SU-DHL-6 (cell line): ENCODE results near the gene POP4.

ENCODE experiments used
- H2AFZ ChIP-seq: fragments of 200-600 bp; sonication (generic); 2 replicates; pipeline ENCODE4 v1.6.1; 2014; ENCODE audit warnings: low read depth, mild to moderate bottlenecking, moderate library complexity, mixed read lengths, antibody characterized with exemption, low read length; ENCODE audit not compliant: severe bottlenecking
- H3F3A ChIP-seq: fragments of 200-600 bp; shearing (Covaris generic); 2 replicates; pipeline ENCODE4 v1.6.0; 2016; ENCODE audit warnings: antibody characterized with exemption, mild to moderate bottlenecking; ENCODE audit not compliant: insufficient read depth
- H3K27ac ChIP-seq: fragments of 200-600 bp; sonication (generic); 2 replicates; pipeline ENCODE4 v1.5.1; 2016; ENCODE audit warnings: low read depth, mild to moderate bottlenecking, low read length, moderate library complexity, mixed read lengths
- H3K27me3 ChIP-seq: fragments of 200-600 bp; sonication (generic), shearing (Covaris generic); 2 replicates; pipeline ENCODE4 v1.6.0; 2014; ENCODE audit warnings: mild to moderate bottlenecking, low read length
- H3K36me3 ChIP-seq: fragments of 200-600 bp; sonication (generic); 2 replicates; pipeline ENCODE4 v1.6.1; 2014; ENCODE audit warnings: mild to moderate bottlenecking, low read length, mixed read lengths
- H3K4me2 ChIP-seq: fragments of 300-600, 200-600 bp; shearing (Covaris generic), sonication (generic); 2 replicates; pipeline ENCODE4 v1.6.0; 2014; ENCODE audit warnings: low read length, low read depth, mild to moderate bottlenecking; ENCODE audit not compliant: poor library complexity, severe bottlenecking
- H3K4me3 ChIP-seq: fragments of 200-600 bp; sonication (generic); 2 replicates; pipeline ENCODE4 v1.5.1; 2014; ENCODE audit warnings: antibody characterized with exemption, low read length, mild to moderate bottlenecking, mixed read lengths; ENCODE audit not compliant: insufficient read depth, poor library complexity, severe bottlenecking
- H3K79me2 ChIP-seq: fragments of 200-600 bp; sonication (generic); 2 replicates; pipeline ENCODE4 v1.6.1; 2014; ENCODE audit warnings: mild to moderate bottlenecking, low read length, moderate library complexity; ENCODE audit not compliant: insufficient read depth
- H3K9ac ChIP-seq: fragments of 200-600 bp; sonication (generic); 2 replicates; pipeline ENCODE4 v1.7.0; 2014; ENCODE audit warnings: mild to moderate bottlenecking, low read length
- H3K9me2 ChIP-seq: fragments of 200-600 bp; sonication (generic); replicated peaks from 2 replicates; pipeline ENCODE4 v1.6.1; 2014; ENCODE audit warnings: low read length; ENCODE audit not compliant: insufficient read depth
- H3K9me3 ChIP-seq: fragments of 200-600 bp; sonication (generic); 2 replicates; pipeline ENCODE4 v1.6.1; 2014; ENCODE audit warnings: low read length, mixed read lengths; ENCODE audit not compliant: insufficient read depth
- H4K20me1 ChIP-seq: fragments of 200-600 bp; sonication (generic); 2 replicates; pipeline ENCODE4 v1.6.1; 2014; ENCODE audit warnings: low read depth, mild to moderate bottlenecking, antibody characterized with exemption, low read length, moderate library complexity, mixed read lengths
- EZH2phosphoT487 ChIP-seq: fragments of 200-600 bp; sonication (generic), shearing (Covaris generic); conservative IDR thresholded peaks from 2 replicates; pipeline ENCODE4 v1.6.1; 2018; ENCODE audit warnings: mild to moderate bottlenecking, antibody characterized with exemption, low read length, moderate library complexity, mixed read lengths
- TF ChIP-seq, protein P1 (sequence below): fragments of 200-600 bp; sonication (generic); IDR thresholded peaks from one replicate; pipeline ENCODE4 v1.5.1; 2017; ENCODE audit warnings: antibody characterized with exemption, mild to moderate bottlenecking, low read length, moderate library complexity; ENCODE audit not compliant: insufficient read depth, poor library complexity, severe bottlenecking

POP4 gene

GRCh38 chr19:29665215-29665825, 59.2 kb downstream of the POP4 start, which contains the start of gene PLEKHF1:
PLEKHF1 (plus strand) TSS chr19:29665461; CDS start chr19:29673840, 8,379 bp downstream.
- Histone ChIP-seq H3K27me3 (no peaks in the 10 kb centered on the region), H3K27ac (no peak within 1 kb of the TSS), H3K9ac (peak within 1 kb of the TSS; percentile 67), H3K9me3 (no peaks in the 10 kb centered on the region), H4K20me1 (no peaks in the 10 kb centered on the region), H3F3A (no peaks in the 10 kb centered on the region), H2AFZ (peak within 1 kb of the TSS; percentile 78), H3K79me2 (no peaks in the 10 kb centered on the region), H3K4me2 (peak within 1 kb of the TSS; percentile 62), H3K9me2 (no peaks in the 10 kb centered on the region), H3K4me3 (peak within 1 kb of the TSS; percentile 86), H3K36me3 (no peaks in the 10 kb centered on the region)
- no peak for TF ChIP-seq EZH2phosphoT487
- TF ChIP-seq, protein P1, sequence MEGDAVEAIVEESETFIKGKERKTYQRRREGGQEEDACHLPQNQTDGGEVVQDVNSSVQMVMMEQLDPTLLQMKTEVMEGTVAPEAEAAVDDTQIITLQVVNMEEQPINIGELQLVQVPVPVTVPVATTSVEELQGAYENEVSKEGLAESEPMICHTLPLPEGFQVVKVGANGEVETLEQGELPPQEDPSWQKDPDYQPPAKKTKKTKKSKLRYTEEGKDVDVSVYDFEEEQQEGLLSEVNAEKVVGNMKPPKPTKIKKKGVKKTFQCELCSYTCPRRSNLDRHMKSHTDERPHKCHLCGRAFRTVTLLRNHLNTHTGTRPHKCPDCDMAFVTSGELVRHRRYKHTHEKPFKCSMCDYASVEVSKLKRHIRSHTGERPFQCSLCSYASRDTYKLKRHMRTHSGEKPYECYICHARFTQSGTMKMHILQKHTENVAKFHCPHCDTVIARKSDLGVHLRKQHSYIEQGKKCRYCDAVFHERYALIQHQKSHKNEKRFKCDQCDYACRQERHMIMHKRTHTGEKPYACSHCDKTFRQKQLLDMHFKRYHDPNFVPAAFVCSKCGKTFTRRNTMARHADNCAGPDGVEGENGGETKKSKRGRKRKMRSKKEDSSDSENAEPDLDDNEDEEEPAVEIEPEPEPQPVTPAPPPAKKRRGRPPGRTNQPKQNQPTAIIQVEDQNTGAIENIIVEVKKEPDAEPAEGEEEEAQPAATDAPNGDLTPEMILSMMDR: no peak

- H4K20me1 ChIP-seq: no peaks in the 10 kb centered on the region
- peak overlapping the region; percentile 62 for H3K4me2 ChIP-seq
- H3K4me3 ChIP-seq: peak overlapping the region; percentile 86
- H3K36me3 ChIP-seq: no peaks in the 10 kb centered on the region
- no peaks in the 10 kb centered on the region for H3F3A ChIP-seq
- H3K9me2 ChIP-seq: no peaks in the 10 kb centered on the region
- TF ChIP-seq EZH2phosphoT487: no peak
- TF ChIP-seq, protein P1: no peak
- H3K27me3 ChIP-seq: no peaks in the 10 kb centered on the region
- H3K9me3 ChIP-seq: no peaks in the 10 kb centered on the region
- peak overlapping the region; percentile 67 for H3K9ac ChIP-seq
- H3K79me2 ChIP-seq: no peaks in the 10 kb centered on the region
- H3K27ac ChIP-seq: no peak overlapping the region
- peak overlapping the region; percentile 78 for H2AFZ ChIP-seq
Measured at GRCh38 chr19:29665826-29666577, 59.9 kb downstream of the POP4 start.
